HG03442 (cell line): Measurements from ENCODE around the gene PLP2.
"Not testable (repeated sequence)": the region's sequence is repeated elsewhere in the genome, so short reads cannot be mapped to it uniquely, and the experiment has no call there.

Source experiments
- ATAC-seq: cut with Tn5 transposase; IDR thresholded peaks from one replicate; pipeline ENCODE4 v1.9.1; 2021; ENCODE audit warnings: mild to moderate bottlenecking, moderate library complexity; ENCODE audit not compliant: unreplicated experiment

PLP2 gene

GRCh38 chrX:49163555-49164419 lies 7.9 kb upstream of the PLP2 start:
- ATAC-seq, result peak; percentile 49

GRCh38 chrX:49164589-49165360 lies 6.9 kb upstream of the PLP2 start:
- ATAC-seq, result no peak

- peak; percentile 41 for ATAC-seq
Measured at GRCh38 chrX:49165901-49166881, 5.5 kb upstream of the PLP2 start.

- peak; percentile 24 for ATAC-seq
Measured at GRCh38 chrX:49166914-49167739, 4.6 kb upstream of the PLP2 start.

GRCh38 chrX:49167740-49168108 lies 4.0 kb upstream of the PLP2 start:
- no peak for ATAC-seq

GRCh38 chrX:49172280-49172780 lies 632 bp downstream of the PLP2 start:
- peak; percentile 65 for ATAC-seq

GRCh38 chrX:49173544-49173943 lies 1.8 kb downstream of the PLP2 start:
- not testable (repeated sequence) for ATAC-seq

GRCh38 chrX:49174723-49175122 lies 3.0 kb downstream of the PLP2 start:
- ATAC-seq, result no peak

GRCh38 chrX:49175435-49176274 lies 4.0 kb downstream of the PLP2 start:
- ATAC-seq, result no peak

- no peak for ATAC-seq
Measured at GRCh38 chrX:49176421-49177326, 5.0 kb downstream of the PLP2 start.

GRCh38 chrX:49177338-49177833 lies 5.7 kb downstream of the PLP2 start:
- no peak for ATAC-seq

GRCh38 chrX:49177873-49178480 lies 6.3 kb downstream of the PLP2 start:
- no peak for ATAC-seq

GRCh38 chrX:49178537-49178936 lies 6.8 kb downstream of the PLP2 start:
- ATAC-seq, result no peak

GRCh38 chrX:49179358-49179757 lies 7.7 kb downstream of the PLP2 start:
- ATAC-seq, result no peak

- no peak for ATAC-seq
Measured at GRCh38 chrX:49183701-49184281, 12.1 kb downstream of the PLP2 start.

- ATAC-seq, result no peak
Measured at GRCh38 chrX:49184294-49185281, 12.9 kb downstream of the PLP2 start.
